Neural cell (in vitro differentiated cells): Measurements from ENCODE around the gene SMARCA5. TPM values are rescaled to one million over a fixed set of nuclear protein-coding genes. Genes with fewer than 3 reads are reported as not detected.
A peak's percentile ranks its signal among the peaks of the same experiment; 100 is the strongest.
"Not testable (repeated sequence)": the region's sequence is repeated elsewhere in the genome, so short reads cannot be mapped to it uniquely, and the experiment has no call there.

Source experiments
- H2AFZ ChIP-seq: fragments of 200-600, 300-800 bp; sonication (generic), shearing (Covaris generic); 2 replicates; pipeline ENCODE4 v1.6.0; 2014; ENCODE audit warnings: low read depth, mild to moderate bottlenecking, antibody characterized with exemption, low read length, moderate library complexity
- H3F3A ChIP-seq: fragments of 200-600 bp; shearing (Covaris generic); 2 replicates; pipeline ENCODE4 v1.6.1; 2016; ENCODE audit warnings: mild to moderate bottlenecking, moderate library complexity, mixed read lengths, antibody characterized with exemption, low read length; ENCODE audit not compliant: insufficient read depth, poor library complexity, severe bottlenecking
- H3K27ac ChIP-seq: fragments of 200-600, 300-800 bp; sonication (generic), shearing (Covaris generic); 2 replicates; pipeline ENCODE4 v1.5.1; 2014; ENCODE audit warnings: mild to moderate bottlenecking, low read length, moderate library complexity
- H3K27me3 ChIP-seq: fragments of 300-800, 200-600 bp; sonication (generic), shearing (Covaris generic); 2 replicates; pipeline ENCODE4 v1.6.0; 2014; ENCODE audit warnings: mild to moderate bottlenecking, low read depth, low read length, moderate library complexity; ENCODE audit not compliant: insufficient read depth
- H3K36me3 ChIP-seq: fragments of 300-800, 200-600 bp; sonication (generic), shearing (Covaris generic); 2 replicates; pipeline ENCODE4 v1.5.1; 2014; ENCODE audit warnings: mild to moderate bottlenecking, antibody characterized with exemption, low read length, moderate library complexity; ENCODE audit not compliant: insufficient read depth
- H3K4me2 ChIP-seq: fragments of 300-800, 200-600 bp; sonication (generic), shearing (Covaris generic); 2 replicates; pipeline ENCODE4 v1.6.0; 2014; ENCODE audit warnings: mild to moderate bottlenecking, low read length
- H3K4me3 ChIP-seq: fragments of 300-800, 200-600 bp; sonication (generic), shearing (Covaris generic); 2 replicates; pipeline ENCODE4 v1.5.1; 2014; ENCODE audit warnings: mild to moderate bottlenecking, low read length, moderate library complexity
- H3K79me2 ChIP-seq: fragments of 200-600 bp; shearing (Covaris generic); replicated peaks from 2 replicates; pipeline ENCODE4 v1.6.0; 2014; ENCODE audit warnings: mild to moderate bottlenecking, low read length, moderate library complexity; ENCODE audit not compliant: insufficient read depth
- H3K9ac ChIP-seq: fragments of 300-800, 200-600 bp; sonication (generic), shearing (Covaris generic); 2 replicates; pipeline ENCODE4 v1.6.1; 2016; ENCODE audit warnings: mild to moderate bottlenecking, low read length, mixed read lengths
- H3K9me2 ChIP-seq: fragments of 200-600 bp; shearing (Covaris generic); 2 replicates; pipeline ENCODE4 v1.6.1; 2016; ENCODE audit warnings: mild to moderate bottlenecking, low read length, mixed read lengths; ENCODE audit not compliant: insufficient read depth
- H3K9me3 ChIP-seq: fragments of 200-600, 300-800 bp; sonication (generic), shearing (Covaris generic); 2 replicates; pipeline ENCODE4 v1.6.1; 2016; ENCODE audit warnings: mild to moderate bottlenecking, mixed run types, low read length, moderate library complexity, mixed read lengths
- H4K20me1 ChIP-seq: fragments of 200-600 bp; shearing (Covaris generic); 2 replicates; pipeline ENCODE4 v1.6.1; 2016; ENCODE audit warnings: mild to moderate bottlenecking, mixed run types; ENCODE audit not compliant: insufficient read depth
- CTCF ChIP-seq: fragments of 450-650 bp; IDR thresholded peaks from 2 replicates; pipeline ENCODE4 v1.5.1; 2014; ENCODE audit warnings: antibody characterized with exemption, mild to moderate bottlenecking, moderate library complexity; ENCODE audit not compliant: poor library complexity, severe bottlenecking
- EP300 ChIP-seq: fragments of 450-650 bp; conservative IDR thresholded peaks from 2 replicates; pipeline ENCODE4 v1.6.1; 2014; ENCODE audit warnings: antibody characterized with exemption, mild to moderate bottlenecking, moderate library complexity; ENCODE audit not compliant: poor library complexity, severe bottlenecking
- EZH2 ChIP-seq: fragments of 200-600, 300-800 bp; shearing (Covaris generic), sonication (generic); IDR thresholded peaks from 2 replicates; pipeline ENCODE4 v1.6.1; 2014; ENCODE audit warnings: antibody characterized with exemption, low read length, borderline replicate concordance, mild to moderate bottlenecking; ENCODE audit not compliant: insufficient read depth, poor library complexity, severe bottlenecking
- MXI1 ChIP-seq: fragments of 450-650 bp; conservative IDR thresholded peaks from 2 replicates; pipeline ENCODE4 v1.6.1; 2014; ENCODE audit warnings: antibody characterized with exemption, mild to moderate bottlenecking; ENCODE audit not compliant: poor library complexity, severe bottlenecking
- POLR2AphosphoS5 ChIP-seq: IDR thresholded peaks from 2 replicates; pipeline ENCODE4 v1.6.1; 2012
- RAD21 ChIP-seq: fragments of 450-650 bp; conservative IDR thresholded peaks from 2 replicates; pipeline ENCODE4 v1.6.1; 2014; ENCODE audit warnings: antibody characterized with exemption, mild to moderate bottlenecking, moderate library complexity
- REST ChIP-seq: IDR thresholded peaks from 2 replicates; pipeline ENCODE4 v1.6.1; 2012; ENCODE audit warnings: borderline replicate concordance
- SMC3 ChIP-seq: fragments of 450-650 bp; conservative IDR thresholded peaks from 2 replicates; pipeline ENCODE4 v1.6.1; 2014; ENCODE audit warnings: antibody characterized with exemption, mild to moderate bottlenecking, moderate library complexity; ENCODE audit not compliant: poor library complexity
- TAF1 ChIP-seq: IDR thresholded peaks from 2 replicates; pipeline ENCODE4 v1.6.1; 2012; ENCODE audit warnings: low read depth
- polyA plus RNA-seq: library from polyadenylated mRNA; depleted of rRNA; stranded (reverse); fragments of >200 nt; gene quantifications from 2 replicates; pipeline ENCODE4 v1.2.3, GENCODE V29; 2014

The SMARCA5 gene
- polyA plus RNA-seq, 1 donor from 2014 or later: 49.2 TPM

GRCh38 chr4:143524211-143524610, 10.7 kb downstream of the SMARCA5 start:
- Histone ChIP-seq H3K9me2 (no peaks in the 10 kb centered on the region), H3F3A (no peaks in the 10 kb centered on the region), H3K9me3 (no peaks in the 10 kb centered on the region), H4K20me1 (peaks cover 2% of the 10 kb centered on the region), H3K36me3 (peaks cover 11% of the 10 kb centered on the region), H3K4me2 (no peak overlapping the region), H2AFZ (no peak overlapping the region), H3K4me3 (no peak overlapping the region), H3K9ac (no peak overlapping the region), H3K27ac (no peak overlapping the region), H3K79me2 (peaks cover 74% of the 10 kb centered on the region), H3K27me3 (no peaks in the 10 kb centered on the region)
- TF ChIP-seq RAD21 (no peak), CTCF (no peak), EZH2 (no peak), REST (no peak), SMC3 (no peak), EP300 (no peak), POLR2AphosphoS5 (no peak), TAF1 (no peak), MXI1 (no peak)

- not testable (repeated sequence) for H4K20me1 ChIP-seq, H3K36me3 ChIP-seq
- H3K79me2 ChIP-seq: peaks cover 38% of the 10 kb centered on the region
Measured at GRCh38 chr4:143528046-143528445, 14.5 kb downstream of the SMARCA5 start.

GRCh38 chr4:143531380-143531779, 17.9 kb downstream of the SMARCA5 start:
- Histone ChIP-seq H4K20me1 (peaks cover 2% of the 10 kb centered on the region), H3K4me3 (no peak overlapping the region), H3K36me3 (peaks cover 8% of the 10 kb centered on the region), H3K9me2 (no peaks in the 10 kb centered on the region), H3K4me2 (no peak overlapping the region), H3K27me3 (no peaks in the 10 kb centered on the region), H3K79me2 (peaks cover 13% of the 10 kb centered on the region), H3K27ac (no peak overlapping the region), H3K9ac (no peak overlapping the region), H3K9me3 (no peaks in the 10 kb centered on the region), H2AFZ (no peak overlapping the region), H3F3A (no peaks in the 10 kb centered on the region)
- TF ChIP-seq EZH2 (no peak), SMC3 (peak; percentile 66), RAD21 (peak; percentile 70), CTCF (peak; percentile 69)

More at GRCh38 chr4:143528046-143528445, 14.5 kb downstream of the SMARCA5 start:
- not testable (repeated sequence) for H3K9ac ChIP-seq, H3K27ac ChIP-seq, H3F3A ChIP-seq, H3K4me2 ChIP-seq, H3K4me3 ChIP-seq, H3K27me3 ChIP-seq, H3K9me2 ChIP-seq, H3K9me3 ChIP-seq, H2AFZ ChIP-seq
